ENCODE results near the gene STAM. TPM values are rescaled to one million over a fixed set of nuclear protein-coding genes. Genes with fewer than 3 reads are reported as not detected.

The STAM gene
- total and polyA plus RNA-seq, 2 donors (not counting 3 experiments of a cell fraction or from before 2014, with no cell fraction given), result 17.7 to 20.0 TPM

DNA sequence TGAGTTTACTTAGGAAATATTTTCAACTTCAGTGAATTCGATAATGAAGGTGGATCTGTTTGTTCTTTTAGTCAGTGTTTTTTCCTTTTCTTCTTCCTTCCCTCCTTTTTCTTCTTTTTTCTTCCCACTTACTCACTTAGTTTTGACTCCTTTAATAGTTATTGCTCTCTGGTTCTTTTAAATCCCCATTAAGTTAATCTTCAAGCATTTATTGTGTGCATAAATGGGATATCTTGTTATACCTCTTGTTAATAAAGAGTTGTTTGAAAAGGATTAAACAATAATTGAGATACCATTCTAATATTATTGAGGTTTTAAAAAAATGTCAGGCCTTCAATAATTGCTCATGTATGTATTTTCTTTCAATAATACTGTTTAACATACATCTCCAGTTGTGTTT is 19.5 kb downstream of the STAM start:
- H3K9ac ChIP-seq (replicated peaks; ENCODE audit: extremely low read depth, insufficient read depth, low read length), result no peak overlapping the region
- FAIRE-seq, result no peak
- CTCF ChIA-PET, result no interaction called here
- no peak overlapping the region for H3K4me2 ChIP-seq (ENCODE audit: insufficient read depth, low read length)
- intact Hi-C loops (cut with micrococcal nuclease) (no loop called here), dilution Hi-C loops (cut with MboI; ENCODE audit: extremely low pct_ligation_motif_present, low sequenced_read_pairs) (no loop called here)
- H3K79me2 ChIP-seq (ENCODE audit: control insufficient read depth, insufficient read depth, low read length), result peaks cover 38% of the 10 kb centered on the region
- peaks cover 12% of the 10 kb centered on the region for H3K4me1 ChIP-seq (ENCODE audit: control insufficient read depth, extremely low read depth, insufficient read depth, low read length)
- no peaks in the 10 kb centered on the region for H3K9me1 ChIP-seq (replicated peaks; ENCODE audit: control insufficient read depth, extremely low read depth, insufficient read depth, low read length)
- no peak overlapping the region for H2AFZ ChIP-seq (ENCODE audit: low read depth, low read length)
- H3K36me3 ChIP-seq (ENCODE audit: control insufficient read depth in 2 of 2, extremely low read depth in 1 of 2, insufficient read depth in 2 of 2, low read length in 2 of 2), result peaks cover 0 to 2% of the 10 kb centered on the region in 2 experiments
- no peaks in the 10 kb centered on the region for H3K27me3 ChIP-seq (ENCODE audit: control insufficient read depth in 2 of 2, insufficient read depth in 2 of 2, low read length in 2 of 2)
- no peak overlapping the region for H3K27ac ChIP-seq (ENCODE audit: insufficient read depth, low read depth, low read length)
- no peaks in the 10 kb centered on the region for H3K9me3 ChIP-seq (replicated peaks; ENCODE audit: control insufficient read depth, insufficient read depth, low read length)
- no peak for DNase-seq (ENCODE audit: low read depth, low spot score)
- no peaks in the 10 kb centered on the region for H4K20me1 ChIP-seq (replicated peaks; ENCODE audit: control insufficient read depth, extremely low read depth, insufficient read depth, low read length)
- BruUV-seq (replicated peaks), result no TSS peak
- TF ChIP-seq GATA2 (IDR thresholded peaks at IDR 0.05; ENCODE audit: insufficient read depth, insufficient read length, low read depth, low read length) (no peak), JUN (IDR thresholded peaks at IDR 0.05; ENCODE audit: borderline replicate concordance, insufficient read depth, insufficient read length, low read depth) (no peak), FOS (IDR thresholded peaks at IDR 0.05; ENCODE audit: borderline replicate concordance, insufficient read depth, low read length) (no peak), POLR2A (IDR thresholded peaks at IDR 0.05; ENCODE audit: low read depth, low read length) (no peak), MYC (IDR thresholded peaks at IDR 0.05; ENCODE audit: low read depth, low read length) (no peak), POLR2AphosphoS5 (IDR thresholded peaks at IDR 0.05; ENCODE audit: insufficient read depth, low read depth, low read length) (no peak), EZH2 (IDR thresholded peaks at IDR 0.05; ENCODE audit: borderline replicate concordance, low read depth, low read length, severe bottlenecking) (no peak)
- TF ChIP-seq, protein P1, sequence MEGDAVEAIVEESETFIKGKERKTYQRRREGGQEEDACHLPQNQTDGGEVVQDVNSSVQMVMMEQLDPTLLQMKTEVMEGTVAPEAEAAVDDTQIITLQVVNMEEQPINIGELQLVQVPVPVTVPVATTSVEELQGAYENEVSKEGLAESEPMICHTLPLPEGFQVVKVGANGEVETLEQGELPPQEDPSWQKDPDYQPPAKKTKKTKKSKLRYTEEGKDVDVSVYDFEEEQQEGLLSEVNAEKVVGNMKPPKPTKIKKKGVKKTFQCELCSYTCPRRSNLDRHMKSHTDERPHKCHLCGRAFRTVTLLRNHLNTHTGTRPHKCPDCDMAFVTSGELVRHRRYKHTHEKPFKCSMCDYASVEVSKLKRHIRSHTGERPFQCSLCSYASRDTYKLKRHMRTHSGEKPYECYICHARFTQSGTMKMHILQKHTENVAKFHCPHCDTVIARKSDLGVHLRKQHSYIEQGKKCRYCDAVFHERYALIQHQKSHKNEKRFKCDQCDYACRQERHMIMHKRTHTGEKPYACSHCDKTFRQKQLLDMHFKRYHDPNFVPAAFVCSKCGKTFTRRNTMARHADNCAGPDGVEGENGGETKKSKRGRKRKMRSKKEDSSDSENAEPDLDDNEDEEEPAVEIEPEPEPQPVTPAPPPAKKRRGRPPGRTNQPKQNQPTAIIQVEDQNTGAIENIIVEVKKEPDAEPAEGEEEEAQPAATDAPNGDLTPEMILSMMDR (IDR thresholded peaks at IDR 0.05; ENCODE audit: extremely low read depth in 1 of 2, insufficient read depth in 1 of 2, low read depth in 1 of 2, low read length in 2 of 2), result no peak
- TF ChIP-seq, protein P2, sequence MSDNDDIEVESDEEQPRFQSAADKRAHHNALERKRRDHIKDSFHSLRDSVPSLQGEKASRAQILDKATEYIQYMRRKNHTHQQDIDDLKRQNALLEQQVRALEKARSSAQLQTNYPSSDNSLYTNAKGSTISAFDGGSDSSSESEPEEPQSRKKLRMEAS (IDR thresholded peaks at IDR 0.05; ENCODE audit: insufficient read depth, insufficient read length), result no peak
- POLR2A ChIA-PET, result no interaction called here
- H3K4me3 ChIP-seq (replicated peaks in 1 of 3; ENCODE audit: insufficient read depth in 1 of 3, low read depth in 1 of 3, low read length in 3 of 3), result no peak overlapping the region
